PC-9 (cell line): ENCODE results near the gene ANKRD66.

Experiments
- EZH2 ChIP-seq: fragments of 200-600 bp; sonication (generic); IDR thresholded peaks from 2 replicates; pipeline ENCODE4 v1.8.0; 2017; ENCODE audit warnings: antibody characterized with exemption, low read depth
- TF ChIP-seq, protein P1 (sequence below): fragments of 200-600 bp; sonication (generic); conservative IDR thresholded peaks from 2 replicates; pipeline ENCODE4 v1.6.1; 2017; ENCODE audit warnings: mixed run types, antibody characterized with exemption, mild to moderate bottlenecking, moderate library complexity

DNA sequence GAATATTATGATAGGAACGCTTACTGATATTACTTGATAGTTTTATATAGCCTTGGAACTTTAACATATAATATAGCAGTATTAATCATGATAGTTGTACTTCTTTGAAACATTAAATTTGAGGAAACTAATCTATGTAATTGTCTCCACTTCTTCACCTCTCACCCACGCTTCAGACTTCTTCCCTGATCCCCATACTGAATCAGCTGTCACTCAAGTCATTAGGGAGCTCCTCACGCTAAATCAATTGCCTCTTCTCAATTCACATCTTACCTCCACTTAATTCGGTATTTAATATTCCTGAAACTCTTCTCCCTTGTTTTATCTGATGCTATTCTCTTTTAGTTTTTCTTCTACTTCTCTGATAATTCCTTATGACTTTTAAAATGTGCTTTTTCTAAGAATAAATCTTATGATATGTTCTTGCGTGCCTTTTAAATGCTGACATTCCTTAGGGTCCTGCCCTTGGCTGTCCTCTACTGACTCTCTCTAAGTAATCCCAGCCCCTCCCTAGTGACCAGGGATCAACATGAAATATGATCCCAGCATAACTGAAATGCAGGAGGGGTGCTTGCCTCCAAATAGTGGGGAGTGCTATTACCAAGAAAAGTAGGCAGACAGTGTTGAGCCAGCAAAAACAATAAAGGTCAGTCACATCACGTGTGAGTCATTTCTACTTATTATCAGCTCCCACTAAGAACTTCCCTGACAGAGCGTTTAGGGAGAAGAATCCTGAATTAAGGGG lies 9.9 kb downstream of the ANKRD66 start:
- TF ChIP-seq, protein P1, sequence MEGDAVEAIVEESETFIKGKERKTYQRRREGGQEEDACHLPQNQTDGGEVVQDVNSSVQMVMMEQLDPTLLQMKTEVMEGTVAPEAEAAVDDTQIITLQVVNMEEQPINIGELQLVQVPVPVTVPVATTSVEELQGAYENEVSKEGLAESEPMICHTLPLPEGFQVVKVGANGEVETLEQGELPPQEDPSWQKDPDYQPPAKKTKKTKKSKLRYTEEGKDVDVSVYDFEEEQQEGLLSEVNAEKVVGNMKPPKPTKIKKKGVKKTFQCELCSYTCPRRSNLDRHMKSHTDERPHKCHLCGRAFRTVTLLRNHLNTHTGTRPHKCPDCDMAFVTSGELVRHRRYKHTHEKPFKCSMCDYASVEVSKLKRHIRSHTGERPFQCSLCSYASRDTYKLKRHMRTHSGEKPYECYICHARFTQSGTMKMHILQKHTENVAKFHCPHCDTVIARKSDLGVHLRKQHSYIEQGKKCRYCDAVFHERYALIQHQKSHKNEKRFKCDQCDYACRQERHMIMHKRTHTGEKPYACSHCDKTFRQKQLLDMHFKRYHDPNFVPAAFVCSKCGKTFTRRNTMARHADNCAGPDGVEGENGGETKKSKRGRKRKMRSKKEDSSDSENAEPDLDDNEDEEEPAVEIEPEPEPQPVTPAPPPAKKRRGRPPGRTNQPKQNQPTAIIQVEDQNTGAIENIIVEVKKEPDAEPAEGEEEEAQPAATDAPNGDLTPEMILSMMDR = no peak
- no peak for TF ChIP-seq EZH2
